Esophagus squamous epithelium (tissue), 5 donors: ENCODE measurements around the gene MCC. TPM values are rescaled to one million over a fixed set of nuclear protein-coding genes. Genes with fewer than 3 reads are reported as not detected.

Experiments used
- DNase-seq: peaks from one replicate; lab custom pipeline; 2025; lab: John Stamatoyannopoulos, UW
- H3K27ac ChIP-seq, 4 donors: fragments of 200-600 bp; sonication (generic); one replicate each; pipeline ENCODE4 v1.5.1; 2016 to 2019; ENCODE audit warnings: mild to moderate bottlenecking in 1 of 4
- H3K27me3 ChIP-seq, 4 donors: fragments of 200-600 bp; sonication (generic); 1 replicate in 3 of 4; 2 replicates in 1 of 4; pipeline versions ENCODE4 v1.5.1 to v1.6.0; 2017 to 2021; ENCODE audit warnings: antibody characterized with exemption in 1 of 4
- H3K36me3 ChIP-seq, 3 donors: fragments of 200-600 bp; sonication (generic); one replicate each; pipeline ENCODE4 v1.5.1; 2016 to 2019
- H3K4me1 ChIP-seq, 3 donors: fragments of 200-600 bp; sonication (generic); one replicate each; pipeline ENCODE4 v1.5.1; 2017 to 2019
- H3K4me3 ChIP-seq, 4 donors: fragments of 200-600 bp; sonication (generic); 1 replicate in 3 of 4; 2 replicates in 1 of 4; pipeline ENCODE4 v1.5.1; 2016 to 2019; ENCODE audit warnings: mild to moderate bottlenecking in 2 of 4, moderate library complexity in 1 of 4
- H3K9me3 ChIP-seq, 3 donors: fragments of 200-600 bp; sonication (generic); one replicate each; pipeline ENCODE4 v1.5.1; 2016 to 2019
- POLR2A ChIP-seq, 4 donors: fragments of 450-650 bp; IDR thresholded peaks; one replicate each; pipeline ENCODE4 v1.6.1; 2017; ENCODE audit warnings: antibody characterized with exemption in 4 of 4, mild to moderate bottlenecking in 4 of 4, moderate library complexity in 3 of 4
- WGBS, 2 donors: methylation state at CpG; one replicate each; pipeline ENCODE4 v1.1.5; 2018; 5-methylcytosine and 5-hydroxymethylcytosine counted together
- intact Hi-C: fragments of 100-400 bp; cut with DNase I; formaldehyde crosslinking; loops from one replicate; pipeline ENCODE4 v1.15.0; 2022
- total RNA-seq, 4 donors: library from RNA; depleted of rRNA; stranded (reverse); fragments of >200 nt; gene quantifications; one replicate each; pipeline ENCODE4 v1.1.0, GENCODE V29; 2016
- TF ChIP-seq, protein P1 (sequence below), 6 experiments: fragments of 450-650 bp in 4 of 6; fragments of 200-600 bp in 2 of 6; sonication (generic) in 2 of 6; IDR thresholded peaks; one replicate each; pipeline ENCODE4 v1.5.1; 2016 to 2019; ENCODE audit warnings: antibody characterized with exemption in 6 of 6, mild to moderate bottlenecking in 4 of 6, moderate library complexity in 4 of 6
- donor health status: DM: yes; HTN: yes; CAD: no.

Gene MCC
- total RNA-seq, 4 donors from 2014 or later: 41.6 to 45.4 (median 43.4) TPM

DNA sequence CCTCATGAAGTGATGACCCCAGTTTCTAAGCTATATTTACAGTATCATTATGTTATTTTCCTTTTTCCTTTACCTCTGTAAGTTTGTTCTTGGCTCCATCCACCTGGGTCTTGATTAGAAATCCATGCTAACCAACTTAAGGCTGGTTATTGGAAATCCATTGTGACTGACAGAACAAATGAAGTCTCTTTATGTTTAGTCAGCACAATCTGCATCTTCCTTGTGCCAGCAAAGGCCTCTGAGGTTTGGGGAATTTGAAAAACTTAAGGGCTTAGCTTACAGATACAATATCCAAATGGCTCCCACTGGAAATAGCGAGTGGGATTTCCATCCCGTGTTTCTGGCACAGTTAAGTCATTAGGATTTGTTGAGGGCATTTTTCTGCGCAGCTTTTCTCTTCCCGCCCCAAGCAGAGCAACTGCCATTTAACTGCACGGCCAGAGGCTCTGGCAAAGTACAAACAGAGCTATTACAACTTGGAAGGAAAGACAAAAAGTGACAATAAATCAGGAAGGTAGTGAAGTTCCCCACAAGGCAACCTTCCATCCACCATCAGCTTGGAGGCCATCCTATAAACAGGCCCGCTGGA is 447.5 kb downstream of the MCC start:
- no peak for DNase-seq
- Histone ChIP-seq H3K36me3 (peaks cover 0 to 89% (median 0%) of the 10 kb centered on the region in 3 donors), H3K4me3 (no peak overlapping the region), H3K9me3 (no peaks in the 10 kb centered on the region), H3K4me1 (peaks cover 0 to 23% (median 13%) of the 10 kb centered on the region in 3 donors), H3K27ac (no peak overlapping the region), H3K27me3 (no peaks in the 10 kb centered on the region)
- WGBS, 2 donors: 93 to 96% methylated on average over 6 of the region's 6 CpGs
- TF ChIP-seq POLR2A (IDR thresholded peaks at IDR 0.05): no peak
- TF ChIP-seq, protein P1, sequence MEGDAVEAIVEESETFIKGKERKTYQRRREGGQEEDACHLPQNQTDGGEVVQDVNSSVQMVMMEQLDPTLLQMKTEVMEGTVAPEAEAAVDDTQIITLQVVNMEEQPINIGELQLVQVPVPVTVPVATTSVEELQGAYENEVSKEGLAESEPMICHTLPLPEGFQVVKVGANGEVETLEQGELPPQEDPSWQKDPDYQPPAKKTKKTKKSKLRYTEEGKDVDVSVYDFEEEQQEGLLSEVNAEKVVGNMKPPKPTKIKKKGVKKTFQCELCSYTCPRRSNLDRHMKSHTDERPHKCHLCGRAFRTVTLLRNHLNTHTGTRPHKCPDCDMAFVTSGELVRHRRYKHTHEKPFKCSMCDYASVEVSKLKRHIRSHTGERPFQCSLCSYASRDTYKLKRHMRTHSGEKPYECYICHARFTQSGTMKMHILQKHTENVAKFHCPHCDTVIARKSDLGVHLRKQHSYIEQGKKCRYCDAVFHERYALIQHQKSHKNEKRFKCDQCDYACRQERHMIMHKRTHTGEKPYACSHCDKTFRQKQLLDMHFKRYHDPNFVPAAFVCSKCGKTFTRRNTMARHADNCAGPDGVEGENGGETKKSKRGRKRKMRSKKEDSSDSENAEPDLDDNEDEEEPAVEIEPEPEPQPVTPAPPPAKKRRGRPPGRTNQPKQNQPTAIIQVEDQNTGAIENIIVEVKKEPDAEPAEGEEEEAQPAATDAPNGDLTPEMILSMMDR (IDR thresholded peaks at IDR 0.05): no peak
- intact Hi-C loops: no loop called here

DNA sequence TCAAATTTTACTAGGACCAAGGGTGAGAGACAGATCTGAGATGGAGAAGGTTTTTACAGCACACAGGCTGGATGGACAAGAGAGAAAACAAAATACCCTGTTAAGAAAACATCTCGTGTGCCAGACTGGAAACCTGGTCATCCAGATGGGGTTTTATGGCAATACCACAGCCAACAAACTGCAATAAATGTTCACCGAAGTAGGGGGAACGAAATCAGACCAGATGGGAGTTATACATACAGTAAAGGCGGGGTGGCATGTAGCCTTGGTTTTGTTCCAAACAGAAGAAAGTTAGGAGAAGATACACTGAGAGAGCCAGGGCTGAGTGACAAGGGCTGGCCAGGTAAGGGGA is 448.3 kb downstream of the MCC start:
- TF ChIP-seq, protein P1 (IDR thresholded peaks at IDR 0.05): no peak
- no peak for TF ChIP-seq POLR2A (IDR thresholded peaks at IDR 0.05)
- Histone ChIP-seq H3K4me1 (peaks cover 0 to 16% (median 13%) of the 10 kb centered on the region in 3 donors), H3K36me3 (peaks cover 0 to 97% (median 0%) of the 10 kb centered on the region in 3 donors), H3K27ac (no peak overlapping the region), H3K27me3 (no peaks in the 10 kb centered on the region), H3K9me3 (no peaks in the 10 kb centered on the region), H3K4me3 (no peak overlapping the region)
- DNase-seq: no peak
- intact Hi-C loops: no loop called here
- WGBS, 2 donors: 91 to 98% methylated on average over 4 of the region's 4 CpGs

DNA sequence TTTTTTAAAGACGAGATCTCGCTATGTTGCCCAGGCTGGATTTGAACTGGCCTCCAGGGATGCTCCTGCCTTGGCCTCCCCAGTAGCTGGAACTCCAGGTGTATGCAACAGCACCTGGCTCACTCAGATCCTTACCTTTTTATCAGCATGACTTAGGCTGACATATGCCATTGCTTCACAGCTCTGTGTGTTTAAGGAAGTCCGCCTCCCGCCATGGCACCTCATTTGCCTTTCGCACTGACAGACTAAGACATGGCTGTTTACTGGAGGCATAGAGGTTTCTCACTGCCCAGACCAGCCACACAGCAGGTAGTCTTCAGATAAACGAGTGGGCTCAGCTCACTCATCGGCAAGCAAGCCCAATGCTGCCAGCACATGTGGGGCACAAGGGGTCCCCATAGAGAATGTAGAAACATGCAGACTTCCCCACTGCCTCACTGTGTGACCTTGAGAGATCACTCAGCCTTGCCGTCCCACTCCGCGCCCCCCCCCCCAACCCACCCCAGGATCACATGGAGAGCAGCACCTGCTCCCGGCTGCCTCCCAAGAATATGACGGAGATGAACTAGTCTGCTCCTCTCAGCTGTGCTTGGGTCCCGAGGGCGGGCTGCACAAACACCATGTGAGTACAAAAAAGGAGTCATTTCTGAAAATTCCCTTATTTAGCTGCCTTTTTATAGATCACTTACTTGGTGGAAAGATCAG is 448.9 kb downstream of the MCC start:
- H3K27ac ChIP-seq: no peak overlapping the region
- no peak for DNase-seq
- 88 to 90% methylated on average over 7 to 11 of the region's 14 CpGs for WGBS, 2 donors
- H3K27me3 ChIP-seq: no peaks in the 10 kb centered on the region
- H3K36me3 ChIP-seq: peaks cover 0 to 97% (median 0%) of the 10 kb centered on the region in 3 donors
- intact Hi-C loops: no loop called here
- H3K9me3 ChIP-seq: no peaks in the 10 kb centered on the region
- no peak overlapping the region for H3K4me3 ChIP-seq
- H3K4me1 ChIP-seq: peaks cover 0 to 10% (median 7%) of the 10 kb centered on the region in 3 donors
- TF ChIP-seq, protein P1 (IDR thresholded peaks at IDR 0.05): no peak
- TF ChIP-seq POLR2A (IDR thresholded peaks at IDR 0.05): no peak

DNA sequence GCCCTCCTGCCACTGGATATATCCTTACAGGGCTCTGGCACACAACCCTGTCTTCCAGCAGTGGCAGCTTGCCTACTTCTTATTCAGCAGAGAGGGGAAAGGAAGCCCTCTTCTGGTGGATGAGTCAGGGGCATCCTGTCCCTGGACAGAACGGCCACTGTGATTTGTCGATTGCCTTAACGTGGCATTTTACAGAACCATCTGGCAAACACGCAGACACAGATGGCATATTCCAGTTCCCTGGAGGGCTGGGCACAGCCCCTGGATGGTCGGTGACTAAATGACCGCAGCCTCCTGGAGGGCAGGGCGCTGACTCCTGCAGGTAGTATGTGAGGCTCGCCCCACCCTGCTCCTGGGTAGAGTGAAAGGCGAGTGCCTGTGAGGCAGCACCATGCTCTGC is 449.5 kb downstream of the MCC start:
- no peak for DNase-seq
- no peak overlapping the region for H3K4me3 ChIP-seq
- H3K27me3 ChIP-seq: no peaks in the 10 kb centered on the region
- H3K27ac ChIP-seq: no peak overlapping the region
- no peaks in the 10 kb centered on the region for H3K9me3 ChIP-seq
- TF ChIP-seq, protein P1 (IDR thresholded peaks at IDR 0.05): no peak
- no peak for TF ChIP-seq POLR2A (IDR thresholded peaks at IDR 0.05)
- peaks cover 0 to 97% (median 0%) of the 10 kb centered on the region in 3 donors for H3K36me3 ChIP-seq
- intact Hi-C loops: no loop called here
- 57 to 67% methylated on average over 3 to 5 of the region's 9 CpGs for WGBS, 2 donors
- H3K4me1 ChIP-seq: peaks cover 0 to 4% (median 3%) of the 10 kb centered on the region in 3 donors

DNA sequence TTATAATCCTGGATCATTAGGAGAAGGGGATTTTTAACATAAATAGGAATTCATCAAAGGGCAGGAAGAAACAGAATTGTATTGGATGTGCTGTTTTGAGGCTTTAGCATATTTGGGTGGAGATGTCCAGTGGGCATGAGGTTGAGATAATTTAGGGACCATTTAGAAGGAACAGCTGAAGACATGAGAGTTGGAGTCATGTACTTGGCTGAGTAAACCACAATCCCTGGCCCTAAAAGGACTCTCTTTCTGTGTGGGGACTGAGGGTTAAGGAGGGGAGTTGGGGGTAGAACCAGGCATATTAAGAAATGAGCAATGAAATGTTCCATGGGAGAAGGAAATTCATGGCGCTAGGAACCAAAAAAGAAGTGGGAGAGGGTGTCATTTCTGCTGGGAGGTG is 450.1 kb downstream of the MCC start:
- intact Hi-C loops: no loop called here
- Histone ChIP-seq H3K27ac (no peak overlapping the region), H3K4me1 (peaks cover 0 to under 1% (median 0%) of the 10 kb centered on the region in 3 donors), H3K4me3 (no peak overlapping the region), H3K36me3 (peaks cover 0 to 91% (median 0%) of the 10 kb centered on the region in 3 donors), H3K9me3 (no peaks in the 10 kb centered on the region), H3K27me3 (no peaks in the 10 kb centered on the region)
- WGBS, 2 donors: 94 to 100% methylated on average over 1 of the region's 1 CpG
- TF ChIP-seq, protein P1 (IDR thresholded peaks at IDR 0.05): no peak
- TF ChIP-seq POLR2A (IDR thresholded peaks at IDR 0.05): no peak
- DNase-seq: no peak
